ENCODE results near the gene SLC4A8.
"Not testable (repeated sequence)": the region's sequence is repeated elsewhere in the genome, so short reads cannot be mapped to it uniquely, and the experiment has no call there.

SLC4A8 gene

DNA sequence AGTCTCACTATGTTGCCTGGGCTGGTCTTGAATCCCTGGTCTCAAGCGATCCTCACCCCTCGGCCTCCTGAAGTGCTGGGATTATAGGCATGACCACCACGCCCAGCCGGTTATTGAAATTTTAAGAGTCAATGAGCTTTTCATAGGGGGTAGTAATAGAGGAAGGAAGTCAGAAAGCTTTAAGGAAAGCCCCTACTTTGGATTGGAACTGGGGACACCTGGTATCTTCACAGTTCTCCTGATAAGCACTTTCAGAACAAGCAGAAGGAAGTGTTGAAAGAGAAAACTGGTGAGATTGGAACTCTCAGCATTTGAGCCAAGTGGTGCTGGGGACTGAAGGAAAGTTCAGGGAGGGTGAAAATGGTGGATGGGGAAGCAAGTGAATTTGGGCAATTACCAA lies 5.1 kb downstream of the SLC4A8 start:
- no peak for DNase-seq (ENCODE audit: low read depth)

DNA sequence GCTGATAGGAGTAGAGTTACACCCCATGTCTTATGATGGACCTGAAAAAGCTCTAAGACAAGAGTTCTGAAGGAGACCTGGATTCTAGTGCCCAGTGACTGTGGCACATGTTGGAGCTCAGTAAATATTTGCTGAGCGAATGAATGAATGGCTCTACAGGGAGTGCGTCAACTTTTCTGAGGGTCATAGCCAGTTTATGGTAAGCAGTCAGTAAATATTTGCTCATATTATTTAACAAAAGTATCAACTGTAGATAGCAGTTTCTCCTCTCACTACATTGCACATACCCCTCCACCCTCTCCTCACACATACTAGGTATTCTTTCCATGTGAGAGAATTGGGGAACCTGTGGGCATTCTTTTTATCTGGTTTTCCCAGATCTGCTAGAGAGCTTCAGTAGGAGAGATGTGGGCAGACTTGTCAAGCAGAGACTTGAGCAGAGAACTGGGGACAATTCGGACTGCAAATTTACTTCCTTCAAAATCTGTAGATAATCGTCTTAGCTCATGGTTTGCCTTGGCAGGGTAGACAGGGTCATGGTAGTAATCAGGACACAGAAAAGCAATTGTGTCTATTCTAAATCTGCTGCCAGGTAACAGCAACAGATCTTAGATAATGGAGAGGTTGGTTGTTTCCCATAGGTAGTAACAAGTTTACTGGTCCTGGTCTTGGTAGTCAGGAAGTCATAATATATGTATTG lies 5.7 kb downstream of the SLC4A8 start:
- DNase-seq (ENCODE audit: low read depth), result no peak

DNA sequence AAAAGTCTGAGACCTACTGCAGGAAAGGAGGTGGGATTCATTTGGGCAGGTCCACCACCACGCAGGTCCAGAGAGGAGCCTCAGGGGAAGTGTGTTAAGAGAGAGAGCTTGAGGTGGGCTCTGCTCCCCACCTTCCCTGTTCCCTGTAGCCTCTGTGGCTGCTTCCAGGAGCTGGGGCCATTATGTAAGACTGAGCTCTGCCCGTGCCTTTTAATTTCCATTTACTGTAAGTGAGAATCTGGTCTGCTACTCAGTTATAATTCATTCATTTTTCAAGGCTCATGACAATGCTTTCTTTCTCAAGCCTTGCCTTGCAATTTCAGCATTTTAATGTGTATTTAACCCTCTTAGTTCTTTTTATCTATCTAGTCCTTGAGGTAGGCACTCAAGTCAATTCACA lies 8.3 kb downstream of the SLC4A8 start:
- no peak for DNase-seq (ENCODE audit: low read depth)

DNA sequence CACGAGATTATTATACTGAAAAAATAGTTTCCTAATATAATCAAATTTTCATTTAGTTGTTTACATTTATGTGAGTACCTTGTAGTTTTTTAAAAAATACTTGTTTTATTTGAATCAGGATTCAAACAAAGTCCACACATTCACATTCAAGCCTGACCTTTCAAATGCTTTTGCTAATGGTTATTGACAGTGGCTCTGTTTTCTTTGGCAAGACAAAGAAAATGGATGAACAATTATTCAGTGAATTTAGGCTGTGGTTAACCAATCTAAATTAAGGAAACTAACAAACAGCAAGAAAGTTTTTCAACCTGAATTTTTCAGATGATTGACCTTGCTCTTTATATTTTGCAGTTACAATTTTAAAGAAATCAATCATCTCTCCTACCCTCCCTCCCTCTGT lies 9.7 kb downstream of the SLC4A8 start:
- no peak for DNase-seq (ENCODE audit: low read depth)

DNA sequence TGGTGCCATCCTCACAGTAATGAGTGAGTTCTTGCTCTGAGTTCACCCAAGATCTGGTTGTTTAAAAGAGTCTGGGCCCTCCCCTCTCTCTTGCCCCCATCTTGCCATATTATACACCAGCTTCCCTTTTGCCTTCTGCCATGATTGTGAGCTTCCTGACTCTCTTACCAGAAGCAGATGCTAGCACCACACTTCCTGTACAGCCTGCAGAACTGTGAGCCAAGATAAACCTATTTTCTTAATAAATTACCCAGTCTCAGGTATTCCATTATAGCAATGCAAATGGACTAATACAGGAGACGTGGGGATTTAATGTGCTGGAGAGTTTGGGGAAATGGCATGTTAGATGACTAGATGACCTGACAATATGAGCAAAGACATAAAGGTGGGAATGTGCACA lies 12.8 kb downstream of the SLC4A8 start:
- no peak for DNase-seq (ENCODE audit: low read depth)

DNA sequence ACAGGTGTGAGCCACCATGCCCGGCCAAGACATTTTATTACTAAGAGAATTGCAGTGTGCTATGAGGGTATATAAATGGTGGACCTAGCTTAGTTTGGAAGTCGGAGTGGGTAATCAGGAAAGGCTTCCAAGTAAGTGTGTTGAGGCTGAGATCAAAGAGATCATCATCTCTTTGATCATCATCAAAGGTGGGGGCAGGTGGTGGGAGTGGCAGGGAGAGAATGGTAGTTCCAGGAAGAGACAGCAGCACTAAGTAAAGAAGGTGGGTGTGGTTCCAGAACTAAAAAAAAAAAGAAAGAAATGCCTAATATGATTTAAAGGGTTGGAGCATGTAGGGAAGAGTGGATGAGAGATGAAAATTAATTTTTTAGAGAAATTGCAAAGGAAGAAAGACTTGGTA lies 14.7 kb downstream of the SLC4A8 start:
- no peak for DNase-seq (ENCODE audit: low read depth)

DNA sequence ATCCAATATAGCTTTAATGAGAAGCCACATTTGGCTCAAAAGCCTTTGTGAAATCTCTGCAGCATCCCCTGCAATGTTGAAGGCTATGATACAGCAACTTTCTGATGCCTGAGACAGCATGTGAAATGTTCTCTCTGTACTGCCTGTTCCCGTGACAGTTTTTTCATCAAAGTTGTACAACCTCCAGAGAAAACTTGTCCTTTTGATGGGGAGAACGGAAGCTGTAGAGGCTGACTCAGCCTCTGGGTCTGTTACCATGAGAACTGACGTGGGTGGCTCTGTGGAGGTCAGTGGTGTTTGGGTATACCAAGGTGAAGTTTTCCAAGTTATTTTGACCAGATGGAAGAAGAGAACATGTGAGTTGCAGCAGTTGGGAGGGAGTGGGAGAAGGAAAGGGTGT lies 17.0 kb downstream of the SLC4A8 start:
- DNase-seq (ENCODE audit: low read depth), result no peak

DNA sequence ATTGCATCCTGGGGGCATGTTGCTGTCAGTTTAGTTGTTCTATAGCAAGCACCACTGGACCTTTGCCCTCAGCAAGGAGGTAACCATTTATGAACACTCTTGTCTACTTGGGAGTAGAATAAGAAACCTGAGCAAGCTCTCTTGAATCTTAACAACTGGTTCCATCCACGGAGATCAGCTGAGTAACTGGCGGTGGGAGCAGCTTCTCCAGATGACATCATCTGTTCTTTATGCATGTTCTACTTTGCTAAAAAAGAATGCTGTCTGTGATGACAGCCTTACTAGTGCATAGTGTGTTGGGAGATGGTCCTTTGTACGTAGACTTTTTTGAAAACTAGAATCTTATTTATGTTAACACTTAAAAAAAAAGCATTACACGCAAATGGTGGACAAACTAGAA lies 17.7 kb downstream of the SLC4A8 start:
- no peak for DNase-seq (ENCODE audit: low read depth)

DNA sequence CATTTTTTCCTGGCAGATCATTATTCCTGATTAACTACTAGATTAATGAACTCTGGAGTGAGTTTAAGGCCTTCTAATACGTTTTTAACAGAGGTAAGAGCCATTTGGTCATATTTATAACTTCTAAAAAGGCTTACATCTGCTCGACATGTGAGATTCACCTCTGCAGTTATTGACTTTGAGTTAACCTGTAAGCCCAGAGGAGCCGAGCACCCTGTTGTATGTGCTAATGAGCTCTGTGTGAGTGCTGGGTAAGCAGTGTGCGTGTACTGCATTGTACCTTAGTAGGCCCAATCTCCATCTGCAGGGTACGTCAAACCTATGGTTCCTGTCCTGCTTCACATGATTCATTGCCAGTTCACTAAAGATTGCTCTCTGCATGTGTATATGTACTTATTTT lies 18.9 kb downstream of the SLC4A8 start:
- DNase-seq (ENCODE audit: low read depth), result no peak

DNA sequence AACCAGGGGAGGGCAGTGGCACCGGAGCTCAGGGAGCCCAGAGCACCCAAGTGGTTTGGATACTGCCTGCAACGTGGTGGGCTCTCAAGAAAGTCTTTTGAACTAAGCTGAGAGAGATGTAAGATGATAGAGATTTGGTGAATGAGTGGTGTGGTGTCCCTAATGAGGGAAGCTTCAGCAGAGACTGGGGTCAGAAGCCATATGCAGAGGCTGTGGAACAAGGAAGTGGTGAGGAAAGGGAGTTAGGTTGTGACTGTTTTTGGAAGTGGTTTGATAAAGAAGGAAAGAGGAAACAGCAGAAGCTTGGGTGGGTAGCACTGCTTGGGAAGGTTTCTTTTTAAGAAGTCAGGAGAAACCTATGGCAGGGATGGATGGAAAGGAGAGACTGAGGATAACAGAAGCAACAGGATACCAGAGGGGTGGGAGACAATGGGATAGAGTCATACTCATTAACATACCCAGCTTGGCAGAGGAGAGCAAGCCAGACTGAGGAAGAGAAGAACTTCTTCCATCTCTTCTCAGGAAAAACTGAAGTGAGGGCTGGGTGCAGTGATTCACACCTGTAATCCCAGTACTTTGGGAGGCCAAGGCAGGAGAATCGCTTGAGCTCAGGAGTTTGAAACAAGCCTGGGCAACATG lies 24.1 kb downstream of the SLC4A8 start:
- no peak for DNase-seq (ENCODE audit: low read depth)

DNA sequence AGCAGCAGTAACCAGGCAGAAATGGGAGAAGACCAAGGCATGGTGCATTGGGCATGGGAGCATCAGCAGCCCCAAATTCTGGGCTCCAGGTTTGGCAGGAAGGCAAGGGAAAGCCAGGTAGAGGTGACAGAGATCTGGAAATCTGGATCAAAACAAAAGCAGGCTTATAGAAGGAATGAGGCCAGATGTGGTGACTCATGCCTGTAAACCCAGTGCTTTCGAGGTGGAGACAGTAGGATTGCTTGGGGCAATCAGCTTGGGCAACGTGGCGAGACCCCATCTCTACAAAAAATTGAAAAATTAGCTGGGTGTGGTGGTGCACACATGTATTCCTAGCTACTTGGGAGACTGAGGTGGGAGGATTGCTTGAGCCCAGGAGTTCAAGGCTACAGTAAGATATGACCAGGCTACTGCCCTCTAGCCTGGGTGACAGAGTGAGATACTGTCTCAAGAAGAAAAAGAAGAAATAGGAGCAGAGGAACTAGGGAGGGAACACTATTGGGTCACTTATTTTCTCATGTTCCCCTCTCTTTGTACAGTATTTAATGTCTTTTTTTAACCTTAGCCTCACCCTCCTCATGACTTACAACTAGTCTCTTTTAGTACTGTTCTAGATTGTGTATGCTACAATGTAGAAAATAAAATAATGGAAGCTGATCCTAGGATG lies 25.1 kb downstream of the SLC4A8 start:
- no peak for DNase-seq (ENCODE audit: low read depth)

DNA sequence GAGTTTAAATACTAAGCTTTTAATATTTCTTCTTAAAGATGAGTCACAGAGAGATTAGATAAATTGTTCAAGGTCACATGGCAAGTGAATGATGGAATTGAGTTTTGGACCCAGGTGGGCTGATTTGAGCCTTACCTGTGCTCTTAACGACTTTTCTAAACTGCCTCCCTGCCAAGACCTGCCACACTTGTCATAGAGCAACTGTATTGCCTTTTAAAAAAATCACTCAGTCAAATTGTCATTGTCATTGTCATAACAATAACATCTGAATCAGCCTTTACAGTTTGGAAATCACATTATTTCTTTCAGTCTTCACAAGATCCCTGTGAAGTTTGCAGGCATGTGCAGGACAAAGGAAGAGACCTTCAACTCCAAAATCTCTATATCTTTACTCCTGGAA lies 25.7 kb downstream of the SLC4A8 start:
- DNase-seq (ENCODE audit: low read depth), result no peak

DNA sequence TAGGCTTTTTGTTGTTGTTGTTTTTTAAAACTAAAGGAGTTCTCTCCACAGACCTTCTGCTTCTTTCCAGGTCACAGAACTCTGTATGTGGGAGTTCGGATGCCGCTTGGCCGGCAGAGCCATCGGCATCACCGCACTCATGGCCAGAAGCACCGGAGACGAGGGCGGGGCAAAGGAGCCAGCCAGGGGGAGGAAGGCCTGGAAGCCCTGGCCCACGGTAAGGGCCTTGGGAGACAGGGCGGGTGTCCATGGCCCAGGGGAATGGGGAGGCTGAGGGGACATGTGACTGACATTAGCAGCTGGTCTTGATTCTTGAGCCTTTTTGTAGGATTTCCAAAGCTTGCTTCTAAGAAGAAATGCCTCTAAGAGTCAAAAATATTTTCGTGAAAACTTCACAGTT lies 26.2 kb downstream of the SLC4A8 start:
- no peak for DNase-seq (ENCODE audit: low read depth)

DNA sequence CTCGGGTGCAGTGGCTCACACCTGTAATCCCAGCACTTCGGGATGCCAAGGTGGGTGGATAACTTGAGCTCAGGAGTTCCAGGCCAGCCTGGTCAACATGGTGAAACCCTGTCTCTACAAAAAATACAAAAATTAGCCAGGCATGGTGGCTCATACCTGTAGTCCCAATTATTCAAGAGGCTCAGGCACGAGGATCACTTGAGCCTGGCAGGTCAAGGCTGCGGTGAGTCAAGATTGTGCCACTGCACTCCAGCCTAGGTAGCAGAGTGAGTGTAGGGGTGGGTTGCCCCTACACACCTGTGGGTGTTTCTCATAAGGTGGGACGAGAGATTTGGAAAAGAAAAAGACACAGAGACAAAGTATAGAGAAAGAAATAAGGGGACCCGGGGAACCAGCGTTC lies 29.4 kb downstream of the SLC4A8 start:
- not testable (repeated sequence) for DNase-seq (ENCODE audit: low read depth)

DNA sequence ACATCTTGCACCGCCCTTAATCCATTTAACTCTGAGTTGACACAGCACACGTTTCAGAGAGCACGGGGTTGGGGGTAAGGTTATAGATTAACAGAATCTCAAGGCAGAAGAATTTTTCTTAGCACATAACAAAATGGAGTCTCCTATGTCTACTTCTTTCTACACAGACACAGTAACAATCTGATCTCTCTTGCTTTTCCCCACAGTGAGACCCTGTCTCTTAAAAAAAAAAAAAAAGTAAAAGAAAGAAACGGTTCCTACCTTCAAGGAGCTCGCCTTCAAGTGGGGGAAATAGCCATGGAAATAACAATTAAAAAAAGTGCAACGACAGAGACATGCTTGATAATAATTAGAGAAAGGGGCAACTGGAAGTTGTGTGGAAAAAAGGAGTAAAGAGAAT lies 30.4 kb downstream of the SLC4A8 start:
- not testable (repeated sequence) for DNase-seq (ENCODE audit: low read depth)

DNA sequence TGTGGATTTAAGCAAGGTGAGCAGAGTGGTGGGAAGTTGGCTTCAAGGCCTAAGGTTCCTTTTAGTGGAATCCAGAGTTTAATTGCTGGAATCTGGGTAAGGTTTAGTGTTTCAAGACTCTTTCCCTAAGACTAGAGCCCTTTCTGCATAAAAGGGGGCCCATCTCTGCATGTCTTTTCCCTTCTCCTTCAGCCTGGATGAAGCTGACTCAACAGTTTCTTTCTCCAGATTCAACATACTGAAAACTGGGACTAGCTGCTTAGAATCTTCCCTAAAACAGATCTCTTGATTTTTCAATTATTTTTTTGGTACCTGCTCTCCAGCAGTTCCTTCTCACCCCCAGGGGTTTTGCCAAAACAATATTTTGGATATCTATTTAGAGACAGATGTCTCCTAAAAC lies 34.0 kb downstream of the SLC4A8 start:
- DNase-seq (ENCODE audit: low read depth), result no peak

DNA sequence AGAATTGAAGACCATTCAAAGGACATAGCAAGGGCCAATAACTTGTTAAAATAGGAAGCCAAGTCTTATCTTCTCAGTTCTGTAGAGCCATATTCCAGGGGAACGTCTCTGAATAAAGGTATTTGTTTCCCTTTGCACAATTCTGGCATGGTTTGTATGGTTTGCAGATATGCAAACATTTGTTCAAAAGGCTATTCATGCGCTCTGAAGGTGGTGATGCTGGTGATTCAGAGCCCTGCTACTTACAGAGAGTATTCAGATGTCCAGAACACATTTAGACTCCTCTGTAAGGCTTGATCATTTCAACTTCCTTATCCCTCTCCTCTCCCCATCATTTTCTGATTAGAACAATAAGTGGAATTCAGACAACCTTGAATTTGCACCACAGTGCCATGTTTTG lies 35.9 kb downstream of the SLC4A8 start:
- no peak for DNase-seq (ENCODE audit: low read depth)

DNA sequence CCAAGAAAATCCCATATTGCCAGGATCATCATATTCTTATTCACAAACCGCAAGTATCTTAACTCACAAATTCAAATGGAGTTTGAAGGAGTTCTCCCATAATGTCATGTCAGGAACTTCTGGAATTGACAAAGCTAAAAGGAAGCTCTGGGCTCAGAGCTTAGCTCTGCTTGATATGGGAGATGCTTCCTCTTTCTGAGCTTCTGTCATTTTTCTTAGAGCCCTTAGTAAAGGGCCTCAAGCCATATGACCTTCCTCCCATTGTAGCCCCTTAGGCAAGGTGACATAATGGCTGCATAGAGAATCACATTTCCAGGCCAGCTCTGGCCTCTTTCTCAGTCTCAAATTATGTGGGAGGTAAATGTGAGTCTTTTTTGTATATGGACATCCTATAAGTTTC lies 40.9 kb downstream of the SLC4A8 start:
- no peak for DNase-seq (ENCODE audit: low read depth)

DNA sequence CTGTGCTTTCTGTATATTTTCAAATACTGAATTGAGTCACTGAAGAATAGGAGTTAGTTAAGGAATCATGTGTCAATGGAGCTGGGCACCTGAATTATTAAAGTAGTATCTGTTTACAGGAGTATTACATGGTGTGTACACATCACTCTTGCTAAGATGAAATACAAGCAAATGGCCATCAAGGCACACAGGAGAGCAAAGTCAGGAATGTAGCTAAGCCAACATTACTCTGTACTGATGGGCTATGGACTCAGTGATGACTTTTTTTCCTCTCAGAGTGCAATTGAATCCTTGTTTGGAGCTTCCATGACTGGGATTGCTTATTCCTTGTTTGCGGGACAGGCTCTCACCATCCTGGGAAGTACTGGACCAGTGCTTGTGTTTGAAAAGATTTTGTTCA lies 45.5 kb downstream of the SLC4A8 start:
- DNase-seq (ENCODE audit: low read depth), result no peak

DNA sequence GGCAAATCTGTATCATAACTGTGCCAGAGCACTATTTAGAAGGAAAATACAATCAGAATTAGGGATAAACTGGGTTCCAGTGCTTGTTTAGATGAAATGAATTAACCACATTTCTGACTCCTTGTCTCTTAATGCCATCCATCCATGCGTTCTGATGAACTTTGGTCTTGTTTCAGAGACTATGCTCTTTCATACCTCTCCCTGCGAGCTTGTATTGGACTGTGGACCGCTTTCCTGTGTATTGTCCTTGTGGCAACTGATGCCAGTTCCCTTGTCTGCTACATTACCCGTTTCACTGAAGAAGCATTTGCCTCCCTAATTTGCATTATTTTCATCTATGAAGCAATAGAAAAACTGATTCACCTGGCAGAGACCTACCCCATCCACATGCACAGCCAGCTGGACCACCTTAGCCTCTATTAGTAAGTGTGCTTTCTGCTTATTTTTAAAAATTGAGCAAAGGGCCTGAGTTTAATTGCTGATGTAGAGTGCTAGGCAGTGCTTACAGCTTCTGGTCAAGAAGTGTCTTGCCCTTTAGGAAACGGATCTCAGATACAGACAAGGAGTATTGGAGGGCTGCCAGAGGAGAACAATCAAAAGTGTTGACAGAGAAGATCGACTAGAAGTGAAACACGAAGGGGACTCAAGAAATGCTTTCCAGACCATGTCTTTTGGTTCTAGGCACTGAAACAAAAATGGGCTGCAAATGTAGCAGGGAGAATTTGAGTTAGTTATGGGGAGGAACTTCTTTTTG lies 46.7 kb downstream of the SLC4A8 start:
- no peak for DNase-seq (ENCODE audit: low read depth)

DNA sequence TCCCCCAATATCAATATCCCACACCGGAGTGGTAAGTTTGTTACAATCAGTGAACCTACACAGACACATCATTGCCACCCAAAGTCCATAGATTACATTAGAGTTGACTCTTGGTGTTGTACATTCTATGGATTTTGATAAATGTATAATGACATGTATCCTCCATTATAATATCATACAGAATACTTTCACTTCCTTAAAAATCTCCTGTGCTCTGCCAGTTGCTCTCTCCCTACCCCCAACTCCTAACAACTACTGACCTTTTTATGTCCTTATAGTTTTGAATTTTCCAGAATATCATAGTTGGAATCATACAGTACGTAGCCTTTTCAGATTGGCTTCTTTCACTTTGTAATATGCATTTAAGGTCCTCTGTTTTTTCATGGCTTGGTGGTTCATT lies 48.4 kb downstream of the SLC4A8 start:
- DNase-seq (ENCODE audit: low read depth), result no peak

DNA sequence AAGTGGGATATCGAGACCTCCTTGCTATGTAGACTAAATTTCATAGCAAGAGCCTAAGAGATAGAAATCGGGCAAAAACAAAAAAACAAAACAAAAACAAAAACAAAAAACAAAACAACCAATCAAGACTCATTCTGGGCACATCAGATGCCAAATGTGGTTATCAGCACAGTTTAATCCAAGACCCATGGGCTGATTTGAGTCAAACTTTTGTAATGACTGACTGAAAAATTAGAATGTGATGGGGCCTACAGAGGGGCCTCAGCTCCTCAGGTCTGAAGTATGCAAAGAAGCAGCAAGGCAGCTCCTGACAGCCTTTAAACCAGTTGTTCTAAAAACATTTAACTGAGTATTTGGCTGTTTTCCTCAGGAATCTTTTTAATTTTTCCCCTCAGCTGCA lies 49.3 kb downstream of the SLC4A8 start:
- DNase-seq (ENCODE audit: low read depth), result no peak

DNA sequence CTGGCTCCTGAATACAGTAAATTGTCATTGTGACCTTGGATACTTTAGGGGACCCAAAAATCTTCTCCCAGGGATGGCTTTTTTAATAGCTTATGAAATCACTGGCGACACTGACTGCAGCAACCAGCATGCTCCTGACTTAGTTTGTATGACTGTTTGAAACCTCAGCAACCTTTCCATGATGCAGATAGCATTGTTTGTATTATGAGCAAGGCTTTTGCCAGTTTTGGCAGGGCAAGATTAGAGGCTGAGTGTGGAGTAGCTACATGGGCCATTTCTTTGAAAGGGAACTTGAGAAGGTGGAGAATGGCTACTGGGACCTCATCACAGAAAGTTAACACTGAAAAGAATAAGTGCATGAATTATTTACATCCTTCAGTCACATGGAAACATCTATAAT lies 50.9 kb downstream of the SLC4A8 start:
- DNase-seq (ENCODE audit: low read depth), result no peak
